HFF-Myc (cell line): ENCODE data around the gene METTL2A.
"Not testable (repeated sequence)": the region's sequence is repeated elsewhere in the genome, so short reads cannot be mapped to it uniquely, and the experiment has no call there.

Source experiments
- DNase-seq: peaks from one replicate; pipeline ENCODE4 v3.0.0-alpha.2; 2011; ENCODE audit warnings: low read depth; ENCODE audit errors: extremely low read depth
- H3K4me3 ChIP-seq: replicated peaks from 2 replicates; pipeline ENCODE4 v1.5.1; 2011; ENCODE audit warnings: low read depth, mild to moderate bottlenecking, control low read depth, low read length
- CTCF ChIP-seq: IDR thresholded peaks from 2 replicates; pipeline ENCODE4 v1.5.1; 2012; ENCODE audit warnings: mild to moderate bottlenecking, low read depth, low read length, control low read depth; ENCODE audit errors: missing control alignments

Gene METTL2A

GRCh38 chr17:62471380-62471880 lies 47.7 kb downstream of the METTL2A start:
- DNase-seq, H3K4me3 ChIP-seq: not testable (repeated sequence)

- not testable (repeated sequence) for H3K4me3 ChIP-seq, DNase-seq
These were observed 49.6 kb downstream of the METTL2A start for GRCh38 chr17:62473030-62473982.

- H3K4me3 ChIP-seq, result peak overlapping the region; percentile 69
- not testable (repeated sequence) for DNase-seq
These were observed 53.4 kb downstream of the METTL2A start for GRCh38 chr17:62477111-62477510.

- H3K4me3 ChIP-seq, result peak overlapping the region; percentile 69
- DNase-seq, result not testable (repeated sequence)
These were observed 54.2 kb downstream of the METTL2A start for GRCh38 chr17:62477718-62478408.

GRCh38 chr17:62478424-62478879 lies 54.8 kb downstream of the METTL2A start, which contains the start of gene TLK2:
TSS of gene TLK2 (plus strand) at chr17:62478825. CDS start at chr17:62481126, 2,301 bp downstream.
- peak; percentile 15 for DNase-seq
- TF ChIP-seq CTCF, result no peak
- H3K4me3 ChIP-seq, result peak within 1 kb of the TSS; percentile 69

- not testable (repeated sequence) for DNase-seq
- H3K4me3 ChIP-seq, result peak overlapping the region; percentile 69
These were observed 55.4 kb downstream of the METTL2A start for GRCh38 chr17:62478880-62479638.

- H3K4me3 ChIP-seq, result peak overlapping the region; percentile 69
- not testable (repeated sequence) for DNase-seq
These were observed 56.1 kb downstream of the METTL2A start for GRCh38 chr17:62479639-62480258.

- H3K4me3 ChIP-seq, result not testable (repeated sequence)
These were observed 58.9 kb downstream of the METTL2A start for GRCh38 chr17:62482553-62482952.

GRCh38 chr17:62490990-62491389 lies 67.3 kb downstream of the METTL2A start:
- not testable (repeated sequence) for H3K4me3 ChIP-seq, DNase-seq

More at GRCh38 chr17:62482553-62482952, 58.9 kb downstream of the METTL2A start:
- not testable (repeated sequence) for DNase-seq

- DNase-seq, H3K4me3 ChIP-seq: not testable (repeated sequence)
These were observed 69.5 kb downstream of the METTL2A start for GRCh38 chr17:62493049-62493655.

- not testable (repeated sequence) for H3K4me3 ChIP-seq, DNase-seq
These were observed 70.4 kb downstream of the METTL2A start for GRCh38 chr17:62494073-62494472.

GRCh38 chr17:62496344-62496743 lies 72.6 kb downstream of the METTL2A start:
- H3K4me3 ChIP-seq, DNase-seq: not testable (repeated sequence)

- not testable (repeated sequence) for DNase-seq, H3K4me3 ChIP-seq
These were observed 75.1 kb downstream of the METTL2A start for GRCh38 chr17:62498796-62499195.
